Transverse colon (tissue), 4 donors: Measurements from ENCODE around the gene BIVM.

Experiments used
- CTCF ChIP-seq, 5 experiments: fragments of 200-600 bp in 3 of 5; fragments of 450-650 bp in 2 of 5; sonication (generic) in 3 of 5; IDR thresholded peaks; 1 replicate in 2 of 5; 2 replicates in 3 of 5; pipeline ENCODE4 v1.5.1; 2016 to 2017; ENCODE audit warnings: antibody characterized with exemption in 5 of 5, inconsistent platforms in 3 of 5, mild to moderate bottlenecking in 2 of 5, moderate library complexity in 1 of 5
- EP300 ChIP-seq: sonication (generic); formaldehyde crosslinking; IDR thresholded peaks from one replicate; pipeline ENCODE4 v1.6.1; 2017; ENCODE audit warnings: antibody characterized with exemption, low read depth
- POLR2A ChIP-seq: fragments of 450-650 bp; IDR thresholded peaks from one replicate; pipeline ENCODE4 v1.6.1; 2016; ENCODE audit warnings: antibody characterized with exemption, mild to moderate bottlenecking, moderate library complexity
- POLR2AphosphoS5 ChIP-seq, 3 donors: sonication (generic); formaldehyde crosslinking; IDR thresholded peaks; one replicate each; pipeline ENCODE4 v1.6.1; 2016; ENCODE audit warnings: antibody characterized with exemption in 3 of 3

DNA sequence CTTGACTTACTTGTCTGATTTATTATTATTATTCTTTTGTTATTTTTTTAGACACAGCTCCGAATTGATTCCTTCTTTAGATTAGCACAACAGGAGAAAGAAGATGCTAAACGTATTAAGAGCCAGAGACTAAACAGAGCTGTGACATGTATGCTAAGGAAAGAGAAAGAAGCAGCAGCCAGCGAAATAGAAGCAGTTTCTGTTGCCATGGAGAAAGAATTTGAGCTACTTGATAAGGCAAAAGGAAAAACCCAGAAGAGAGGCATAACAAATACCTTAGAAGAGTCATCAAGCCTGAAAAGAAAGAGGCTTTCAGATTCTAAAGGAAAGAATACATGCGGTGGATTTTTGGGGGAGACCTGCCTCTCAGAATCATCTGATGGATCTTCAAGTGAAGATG, 76.3 kb downstream of the BIVM start:
- TF ChIP-seq POLR2A (no peak), CTCF (IDR thresholded peaks at IDR 0.05) (no peak), EP300 (no peak), POLR2AphosphoS5 (IDR thresholded peaks at IDR 0.05) (no peak)
